Measurements from ENCODE around the gene HSPB7.
"Not testable (repeated sequence)": the region's sequence is repeated elsewhere in the genome, so short reads cannot be mapped to it uniquely, and the experiment has no call there.

Gene HSPB7

GRCh38 chr1:16054598-16055540, 37.0 kb upstream of the HSPB7 start:
- H3K4me3 ChIP-seq (ENCODE audit: control insufficient read depth, low read depth, low read length), result no peak overlapping the region
- TF ChIP-seq CTCF (conservative IDR thresholded peaks at IDR 0.05; ENCODE audit: control insufficient read depth, insufficient read depth, low read depth, low read length), result no peak
- DNase-seq (ENCODE audit: low read depth), result no peak

GRCh38 chr1:16053781-16054502, 36.1 kb upstream of the HSPB7 start:
- H3K4me3 ChIP-seq (ENCODE audit: control insufficient read depth, low read depth, low read length), result no peak overlapping the region
- no peak for TF ChIP-seq CTCF (conservative IDR thresholded peaks at IDR 0.05; ENCODE audit: control insufficient read depth, insufficient read depth, low read depth, low read length)
- DNase-seq (ENCODE audit: low read depth), result no peak

GRCh38 chr1:16051949-16052348, 34.1 kb upstream of the HSPB7 start:
- not testable (repeated sequence) for DNase-seq (ENCODE audit: low read depth); H3K4me3 ChIP-seq (ENCODE audit: control insufficient read depth, low read depth, low read length)

GRCh38 chr1:16051039-16051438, 33.2 kb upstream of the HSPB7 start:
- DNase-seq (ENCODE audit: low read depth), result no peak
- no peak for TF ChIP-seq CTCF (conservative IDR thresholded peaks at IDR 0.05; ENCODE audit: control insufficient read depth, insufficient read depth, low read depth, low read length)

GRCh38 chr1:16050328-16050727, 32.5 kb upstream of the HSPB7 start:
- DNase-seq (ENCODE audit: low read depth), result no peak
- no peak overlapping the region for H3K4me3 ChIP-seq (ENCODE audit: control insufficient read depth, low read depth, low read length)
- TF ChIP-seq CTCF (conservative IDR thresholded peaks at IDR 0.05; ENCODE audit: control insufficient read depth, insufficient read depth, low read depth, low read length), result no peak

More at GRCh38 chr1:16051039-16051438, 33.2 kb upstream of the HSPB7 start:
- H3K4me3 ChIP-seq (ENCODE audit: control insufficient read depth, low read depth, low read length), result no peak overlapping the region

- DNase-seq (ENCODE audit: low read depth), result no peak
- no peak overlapping the region for H3K4me3 ChIP-seq (ENCODE audit: control insufficient read depth, low read depth, low read length)
- TF ChIP-seq CTCF (conservative IDR thresholded peaks at IDR 0.05; ENCODE audit: control insufficient read depth, insufficient read depth, low read depth, low read length), result no peak
Measured at GRCh38 chr1:16048573-16049189, 30.8 kb upstream of the HSPB7 start.

Data from fibroblast of mammary gland (primary cell).